Measurements from ENCODE around the gene RAB3B.
"Not testable (repeated sequence)": the region's sequence is repeated elsewhere in the genome, so short reads cannot be mapped to it uniquely, and the experiment has no call there.

RAB3B gene

DNA sequence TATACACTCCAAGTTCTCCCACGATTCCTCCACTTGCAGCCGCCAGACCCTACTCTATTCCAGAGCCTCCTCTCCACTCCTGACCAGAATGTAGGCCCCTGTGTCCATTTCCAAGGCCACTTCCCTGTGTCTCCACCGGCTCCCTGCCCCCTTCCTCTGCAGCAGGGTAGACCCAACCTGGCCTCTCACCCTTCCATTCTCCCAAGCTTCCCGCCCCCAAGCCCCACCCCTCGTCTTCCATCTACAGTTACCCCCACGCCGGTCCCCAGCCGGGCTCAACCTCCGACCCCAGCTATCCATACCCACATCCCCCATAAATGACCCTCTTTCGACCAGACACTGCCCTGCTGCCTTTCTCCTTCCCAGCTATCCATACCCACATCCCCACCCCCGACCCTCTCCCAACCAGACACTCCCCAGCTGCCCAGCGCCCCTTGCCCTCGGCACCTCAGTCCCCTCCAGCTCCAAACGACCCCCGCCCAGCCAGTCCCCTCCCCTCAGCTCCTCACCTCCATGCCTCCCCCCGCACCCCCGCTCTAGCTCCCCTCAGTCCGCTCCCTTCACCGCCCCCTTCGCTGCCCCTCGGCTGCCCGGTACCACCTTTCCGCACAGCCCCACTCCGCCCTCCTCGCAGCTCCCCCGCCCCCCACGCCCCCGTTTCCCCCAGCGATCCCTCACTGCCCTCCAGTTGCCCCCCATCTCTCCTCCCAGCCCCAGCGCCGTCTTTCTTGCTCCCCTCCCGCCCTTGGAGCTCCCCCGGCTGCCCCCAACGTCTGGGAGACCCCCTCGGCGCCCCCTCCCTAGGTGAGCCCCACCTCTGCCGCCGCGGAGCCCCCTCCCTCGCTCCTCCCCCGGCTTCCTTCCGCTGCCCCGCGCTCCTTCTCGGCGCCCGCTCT lies 670 bp downstream of the RAB3B start:
- no peak for DNase-seq (ENCODE audit: low read depth in 1 of 2, low spot score in 1 of 2)

DNA sequence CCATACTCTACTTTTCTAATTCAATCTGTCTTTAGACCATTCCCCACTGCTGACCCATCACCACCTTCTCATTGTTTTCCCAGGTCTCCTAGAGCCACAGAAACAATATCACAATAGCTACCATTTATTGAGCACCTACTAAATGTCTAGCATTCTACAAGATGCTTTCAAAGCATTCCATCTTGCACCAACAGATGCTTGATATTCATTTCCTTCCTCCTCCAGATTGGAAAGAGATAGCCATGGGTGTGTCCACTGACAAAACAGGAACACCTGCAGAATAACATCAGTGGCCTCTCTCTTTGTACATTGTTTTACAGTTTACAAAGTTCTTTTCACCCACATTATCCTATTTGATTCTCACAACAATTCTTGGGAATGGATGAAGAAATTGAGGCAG lies 2.2 kb downstream of the RAB3B start:
- no peak for DNase-seq (ENCODE audit: low read depth in 1 of 2, low spot score in 1 of 2)

DNA sequence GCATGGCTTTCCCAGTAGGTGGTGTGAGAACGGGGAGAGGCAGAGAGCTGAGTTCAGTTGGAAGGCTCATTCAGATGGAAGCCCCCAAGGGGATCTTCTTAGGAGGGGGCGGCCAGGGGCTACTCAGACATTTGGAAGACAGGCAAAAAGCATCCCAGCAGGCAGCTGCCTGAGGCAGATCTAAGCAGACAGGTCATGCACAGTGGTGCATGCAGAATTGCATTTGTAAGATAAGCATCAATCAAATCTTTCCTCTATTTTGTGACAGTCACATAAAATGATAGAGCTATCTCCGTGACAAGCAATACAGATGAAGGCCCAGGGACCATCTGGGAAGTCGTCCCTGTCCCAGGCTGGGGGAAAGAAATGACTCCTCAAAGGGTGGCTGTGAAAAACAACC lies 3.8 kb downstream of the RAB3B start:
- no peak for DNase-seq (ENCODE audit: low read depth in 1 of 2, low spot score in 1 of 2)

DNA sequence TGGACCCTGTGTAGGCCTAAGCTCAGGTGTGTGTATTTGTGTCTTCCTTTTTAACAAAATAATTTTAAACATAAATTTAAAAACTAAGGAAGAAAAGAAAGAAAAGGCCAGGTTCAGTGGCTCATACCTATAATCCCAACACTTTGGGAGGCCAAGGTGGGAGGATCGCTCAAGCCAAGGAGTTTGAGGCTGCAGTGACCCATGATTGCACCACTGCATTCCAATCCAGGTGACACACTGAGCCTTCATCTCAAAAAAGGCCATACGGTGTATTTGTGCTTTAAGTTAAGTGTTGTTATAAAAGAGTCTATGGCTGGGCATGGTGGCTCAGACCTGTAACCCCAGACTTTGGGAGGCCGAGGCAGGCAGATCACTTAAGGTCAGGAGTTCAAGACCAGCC lies 8.3 kb downstream of the RAB3B start:
- no peak for DNase-seq (ENCODE audit: low read depth in 1 of 2, low spot score in 1 of 2)

DNA sequence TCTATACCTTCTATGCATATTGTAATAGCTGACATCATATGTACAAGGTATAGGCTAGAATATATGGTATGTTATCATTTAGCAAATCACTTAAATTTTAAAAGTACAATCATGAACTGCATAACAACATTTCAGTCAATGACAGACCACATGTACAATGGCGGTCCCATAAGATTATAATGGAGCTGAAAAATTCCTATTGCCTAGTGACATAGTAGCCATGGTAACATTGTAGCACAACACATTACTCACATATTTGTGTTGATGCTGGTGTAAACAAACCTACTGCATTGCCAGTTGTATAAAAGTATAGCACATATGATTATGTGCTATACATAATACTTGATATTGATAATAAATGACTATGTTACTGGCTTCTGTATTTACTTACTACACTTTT lies 8.9 kb downstream of the RAB3B start:
- no peak for DNase-seq (ENCODE audit: low read depth in 1 of 2, low spot score in 1 of 2)

DNA sequence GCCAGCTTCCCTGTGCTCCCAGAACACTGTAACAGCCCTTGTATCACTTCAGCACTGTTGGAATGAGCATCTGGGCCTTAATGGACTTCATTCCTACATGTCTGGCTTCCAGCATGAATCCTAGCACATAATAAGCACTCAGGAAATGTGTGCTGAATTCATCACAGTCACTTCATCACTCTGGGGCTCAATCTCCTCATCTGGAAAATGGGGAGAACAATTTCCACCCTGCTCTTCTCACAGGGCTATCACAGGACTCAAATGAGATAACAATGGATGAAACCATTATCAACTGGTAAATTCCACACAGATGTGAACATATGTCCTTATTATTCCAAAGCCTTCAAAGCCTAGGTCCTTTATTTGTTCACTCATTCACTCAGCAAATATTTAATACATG lies 12.4 kb downstream of the RAB3B start:
- DNase-seq (ENCODE audit: low read depth in 1 of 2, low spot score in 1 of 2): no peak

DNA sequence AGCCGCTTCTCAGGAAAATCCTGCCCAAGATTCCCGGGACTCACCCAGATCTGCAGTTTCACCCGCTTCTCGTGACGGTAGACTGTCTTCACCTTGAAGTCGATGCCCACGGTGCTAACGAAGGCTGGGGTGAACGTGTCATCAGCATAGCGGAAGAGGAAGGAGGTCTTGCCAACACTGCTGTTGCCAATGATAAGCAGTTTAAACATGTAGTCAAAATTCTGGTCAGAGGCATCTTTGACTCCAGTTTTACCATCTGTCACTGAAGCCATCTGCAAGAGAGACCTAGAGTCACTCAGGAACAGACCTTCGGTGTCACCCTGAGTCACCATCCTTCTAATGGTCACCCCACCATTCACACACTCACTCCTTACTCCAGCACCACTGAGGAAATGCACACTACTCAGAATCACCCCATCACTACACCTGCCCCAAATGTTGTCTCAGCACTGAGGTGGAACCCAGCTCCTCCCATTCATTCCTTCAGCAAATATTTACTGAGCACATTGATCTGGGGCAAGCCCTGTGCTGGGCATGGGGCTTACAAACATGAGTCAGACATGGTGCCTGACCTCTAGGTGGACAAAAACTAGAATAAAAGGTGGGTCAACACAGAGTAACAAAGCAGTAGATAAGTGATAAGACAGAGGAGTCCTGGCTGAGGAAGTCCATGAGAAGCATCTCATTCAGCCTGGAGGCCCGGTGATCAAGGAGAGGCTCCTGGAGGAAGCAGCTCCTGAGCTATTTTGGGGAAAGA lies 13.5 kb downstream of the RAB3B start:
- no peak for DNase-seq (ENCODE audit: low read depth in 1 of 2, low spot score in 1 of 2)

DNA sequence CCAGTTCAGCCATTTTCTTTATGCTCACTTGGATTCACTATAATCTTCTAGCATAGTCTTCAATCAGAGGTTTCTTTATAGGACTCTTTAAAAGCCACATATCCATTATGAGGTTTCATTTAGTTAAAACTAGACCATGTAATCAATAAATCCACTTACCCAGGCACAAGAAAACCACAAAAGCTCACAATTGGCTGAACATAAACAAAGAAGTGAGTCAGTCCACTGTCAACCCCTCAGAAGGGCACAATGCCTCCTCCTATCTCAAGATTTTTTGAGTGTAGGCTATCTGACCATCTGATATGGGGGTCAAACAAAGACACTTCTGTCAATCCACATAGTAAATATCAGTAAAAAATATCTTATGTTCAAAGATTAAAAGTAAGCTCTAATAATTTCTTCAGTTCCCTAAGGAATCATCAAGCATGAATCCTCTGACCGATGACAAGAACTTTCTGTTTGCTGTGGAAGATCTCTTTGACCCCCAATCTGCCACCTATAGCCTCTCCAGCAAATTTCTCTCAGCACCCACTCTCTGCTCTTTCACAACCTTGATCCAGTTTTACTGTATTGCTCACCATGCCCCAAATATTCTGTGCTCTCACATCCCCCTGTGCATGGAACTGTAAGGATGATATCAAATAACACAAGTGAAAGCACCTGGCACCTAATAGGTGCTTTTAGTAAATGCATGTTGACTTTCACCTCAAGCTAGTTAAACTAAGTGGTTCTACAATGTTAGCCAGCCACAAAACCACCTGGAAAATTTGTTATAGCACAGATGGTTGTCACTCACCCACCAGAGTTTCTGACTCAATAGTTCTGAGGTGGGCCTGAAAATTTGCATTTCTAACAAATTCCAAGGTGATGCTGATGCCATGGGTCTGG lies 16.7 kb downstream of the RAB3B start:
- DNase-seq (ENCODE audit: low read depth in 1 of 2, low spot score in 1 of 2): no peak

DNA sequence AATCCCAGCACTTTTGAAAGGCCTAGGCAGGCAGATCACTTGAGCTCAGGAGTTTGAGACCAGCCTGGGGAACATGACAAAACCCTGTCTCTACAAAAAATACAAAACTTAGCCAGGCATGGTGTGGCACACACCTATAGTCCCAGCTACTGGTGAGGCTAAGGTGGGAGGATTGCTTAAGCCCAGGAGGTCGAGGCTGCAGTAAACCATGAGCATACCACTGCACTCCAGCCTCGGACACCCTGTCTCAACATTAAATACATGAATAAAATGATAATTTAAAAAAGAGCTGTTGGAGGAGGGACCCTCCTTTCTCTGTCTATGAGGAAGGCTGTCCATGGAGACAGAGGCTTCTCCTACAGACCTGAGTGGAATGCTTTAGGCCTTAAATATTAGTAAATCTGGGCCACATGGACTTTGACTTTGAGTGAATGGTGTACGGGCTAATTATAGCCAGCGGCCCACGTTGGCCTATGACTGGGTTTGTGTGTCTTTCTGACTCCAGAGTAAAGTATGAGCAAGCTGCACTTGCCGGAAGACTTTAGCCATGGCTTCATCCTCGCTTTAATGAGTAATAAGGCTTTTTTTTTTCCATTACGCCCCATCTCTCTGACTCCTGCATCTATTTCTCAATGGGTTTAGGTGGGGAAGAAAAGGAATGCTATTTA lies 21.3 kb downstream of the RAB3B start:
- DNase-seq (ENCODE audit: low read depth in 1 of 2, low spot score in 1 of 2): no peak

DNA sequence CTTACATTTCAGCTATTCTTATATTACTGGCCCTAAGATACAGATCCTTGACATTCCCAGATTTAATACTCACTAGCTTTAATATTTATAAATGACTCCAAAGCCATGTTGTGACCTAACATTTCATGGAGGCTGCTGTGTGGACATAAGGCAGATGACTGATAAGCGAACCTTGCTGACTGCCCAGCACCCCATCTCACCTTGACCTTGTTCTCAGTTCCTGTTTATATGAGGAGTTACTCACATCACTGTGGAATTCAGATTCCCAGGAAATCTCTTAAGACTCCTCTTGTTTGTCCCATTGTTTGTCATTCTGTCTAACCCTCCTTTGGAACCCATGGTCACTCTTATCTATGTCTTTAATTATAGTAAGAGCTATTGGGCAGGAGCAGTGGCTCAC lies 21.9 kb downstream of the RAB3B start:
- DNase-seq (ENCODE audit: low read depth in 1 of 2, low spot score in 1 of 2): no peak

DNA sequence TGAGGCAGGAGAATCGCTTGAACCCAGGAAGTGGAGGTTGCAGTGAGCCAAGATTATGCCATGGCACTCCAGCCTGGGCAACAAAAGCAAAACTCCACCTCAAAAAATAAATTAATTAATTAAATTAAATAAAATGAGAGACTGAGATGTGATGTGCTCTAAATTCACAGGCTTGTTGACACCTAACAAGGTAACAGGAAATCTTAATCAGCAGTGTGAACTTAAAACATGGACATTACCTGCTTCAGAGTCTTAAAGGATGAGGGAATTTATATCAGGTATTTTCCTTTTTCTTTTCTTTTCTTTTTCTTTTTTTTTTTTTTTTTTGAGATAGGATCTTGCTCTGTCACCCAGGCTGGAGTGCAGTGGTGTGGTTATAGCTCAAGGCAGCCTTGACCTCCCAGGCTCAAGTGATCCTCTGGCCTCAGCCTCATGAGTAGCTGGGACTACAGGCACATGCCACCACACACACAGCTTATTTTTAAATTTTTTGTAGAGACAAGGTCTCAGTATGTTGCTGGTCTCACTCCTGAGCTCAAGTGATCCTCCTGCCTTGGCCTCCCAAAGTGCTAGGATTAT lies 23.2 kb downstream of the RAB3B start:
- not testable (repeated sequence) for DNase-seq (ENCODE audit: low read depth in 1 of 2, low spot score in 1 of 2)

DNA sequence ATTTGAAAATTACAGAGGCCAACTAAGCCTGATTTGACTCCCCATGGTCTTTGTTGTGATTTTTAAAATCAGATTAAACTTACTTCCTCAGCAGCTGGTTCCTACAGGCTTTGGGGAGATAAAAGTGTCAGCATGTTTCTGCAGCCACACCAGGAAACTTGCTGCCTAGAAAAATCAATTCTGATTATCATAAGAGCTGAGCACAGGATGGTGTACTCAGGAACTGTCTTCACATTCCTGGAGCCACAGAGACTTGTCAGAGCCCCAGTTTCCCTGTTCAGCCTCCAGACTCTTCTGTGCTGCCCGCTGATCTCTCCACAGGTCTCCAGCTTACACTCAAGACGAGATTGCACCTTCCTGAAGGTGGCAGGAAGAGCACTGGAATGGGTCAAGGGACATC lies 23.9 kb downstream of the RAB3B start:
- no peak for DNase-seq (ENCODE audit: low read depth in 1 of 2, low spot score in 1 of 2)

DNA sequence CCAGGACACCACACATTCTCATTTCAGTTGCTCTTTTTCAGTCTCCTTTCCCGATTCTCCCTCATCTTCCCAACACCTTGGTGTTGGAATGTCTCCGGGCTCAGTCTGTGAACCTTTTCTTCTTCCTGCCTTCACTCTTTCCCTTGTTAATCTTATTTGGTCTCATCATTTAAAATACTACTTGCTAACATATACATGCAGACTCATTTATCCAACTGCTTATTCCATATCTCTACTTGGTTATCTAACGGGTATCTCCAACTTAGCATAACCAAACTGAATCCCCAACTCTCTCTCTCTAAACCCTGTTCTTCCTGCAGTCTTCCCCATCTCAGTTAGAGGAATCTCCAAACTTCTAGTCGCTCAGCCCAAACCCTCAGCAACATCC lies 26.2 kb downstream of the RAB3B start:
- DNase-seq (ENCODE audit: low read depth in 1 of 2, low spot score in 1 of 2): no peak

DNA sequence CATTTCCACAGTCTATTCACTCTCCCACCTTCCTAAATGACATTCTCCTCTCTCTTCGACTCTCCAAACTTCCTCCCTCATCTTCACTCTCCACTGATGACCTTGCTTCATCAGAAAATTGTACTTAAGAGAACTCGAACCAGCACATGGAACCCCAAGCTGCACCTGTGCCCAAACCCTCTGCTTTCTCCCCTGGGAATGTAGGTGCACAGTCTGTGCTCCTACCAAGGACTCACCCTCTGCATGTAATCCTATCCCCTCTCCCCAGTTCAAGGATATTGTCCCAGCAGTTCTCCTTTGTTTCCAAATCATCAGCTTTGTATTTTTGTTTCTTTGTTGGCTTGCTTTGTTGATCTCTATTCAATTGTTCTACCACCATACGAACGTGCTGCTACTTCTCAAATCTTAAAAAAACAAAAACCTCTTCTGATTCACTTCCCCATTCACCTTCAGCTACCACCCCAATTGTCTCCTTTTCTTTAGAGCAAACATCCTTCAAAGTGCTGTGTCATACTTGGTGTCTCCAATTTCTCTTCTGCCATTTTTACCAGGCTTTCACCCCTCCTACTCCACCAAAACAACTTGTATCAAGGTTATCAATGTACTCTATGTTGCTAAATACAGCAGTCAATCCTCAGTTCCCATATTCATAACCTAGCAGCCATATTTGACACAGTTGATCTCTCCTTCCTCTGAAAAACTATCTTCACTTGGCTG lies 26.8 kb downstream of the RAB3B start:
- no peak for DNase-seq (ENCODE audit: low read depth in 1 of 2, low spot score in 1 of 2)

DNA sequence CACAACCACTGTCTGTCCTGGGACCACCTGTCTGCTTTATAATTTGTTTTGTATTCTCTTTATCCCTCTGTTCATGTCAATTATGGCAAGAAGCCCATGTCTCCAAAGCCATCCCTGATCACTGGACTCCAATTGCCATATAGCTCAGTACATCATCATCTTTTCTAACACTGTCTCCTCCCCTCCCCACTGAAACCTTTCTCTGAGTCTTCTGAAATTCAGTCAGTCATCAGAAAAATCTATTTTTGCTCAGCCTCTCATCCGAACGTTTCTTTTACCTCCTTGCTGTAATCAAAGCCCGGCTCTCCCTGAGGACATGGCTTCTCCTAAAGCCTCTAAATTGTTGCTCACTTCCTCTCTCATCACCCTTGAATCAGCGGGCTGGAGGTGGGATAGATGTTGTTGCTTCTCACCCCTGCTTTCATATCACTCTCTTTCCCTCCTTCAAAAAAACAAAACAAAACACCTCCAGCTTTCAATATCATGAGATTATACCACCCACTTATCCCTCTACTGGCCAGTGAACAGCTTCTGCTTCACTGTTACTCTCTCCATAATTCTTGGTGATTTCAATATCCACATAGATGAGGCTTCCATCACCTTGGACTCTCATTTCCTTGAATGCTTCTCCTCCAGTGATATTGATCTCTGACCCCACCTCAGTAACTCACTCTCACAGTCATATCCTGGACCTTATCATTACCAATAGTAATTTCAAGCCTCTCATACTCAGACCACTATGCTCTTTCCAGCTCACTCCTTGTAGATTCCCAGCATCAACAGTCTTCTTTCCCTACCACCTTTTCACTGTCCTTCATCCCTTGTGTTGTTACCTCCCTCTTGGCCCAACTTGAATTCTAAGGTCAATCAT lies 27.8 kb downstream of the RAB3B start:
- no peak for DNase-seq (ENCODE audit: low read depth in 1 of 2, low spot score in 1 of 2)

DNA sequence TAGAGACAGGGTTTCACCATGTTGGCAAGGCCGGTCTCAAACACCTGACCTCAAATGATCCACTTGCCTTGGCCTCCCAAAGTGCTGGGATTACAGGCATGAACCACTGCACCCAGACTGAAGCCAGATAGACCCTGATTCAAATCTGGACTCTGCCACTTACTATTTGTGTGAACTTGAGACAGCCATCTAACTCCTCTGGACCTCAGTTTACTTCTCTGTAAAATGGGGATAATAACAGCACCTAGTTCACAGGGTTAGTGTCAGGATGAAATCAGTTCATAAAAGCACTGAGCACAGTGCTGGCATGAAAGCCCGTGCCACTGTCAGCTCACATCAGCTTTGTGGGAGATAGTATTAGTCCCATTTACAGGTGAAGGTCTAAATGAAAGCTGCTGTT lies 28.5 kb downstream of the RAB3B start:
- no peak for DNase-seq (ENCODE audit: low read depth in 1 of 2, low spot score in 1 of 2)

DNA sequence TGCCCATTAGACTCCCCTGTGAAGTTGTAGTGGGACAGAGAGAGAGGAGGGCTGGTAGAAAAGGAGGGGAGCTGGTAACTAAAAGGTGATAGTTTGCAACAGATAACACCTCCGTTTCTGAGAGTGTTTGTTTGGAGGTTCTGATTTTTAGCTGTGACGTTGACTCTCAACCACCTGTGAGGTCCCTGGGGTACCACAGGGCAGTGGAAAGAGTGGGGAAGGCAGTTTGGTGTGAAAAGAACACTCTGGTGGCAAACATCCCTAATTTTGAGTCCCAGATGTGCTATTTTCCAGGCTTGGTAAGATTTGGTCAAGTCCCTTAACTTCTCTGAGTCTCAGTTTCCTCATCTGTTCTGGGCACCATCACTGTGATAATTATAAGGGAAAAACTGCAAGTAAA lies 29.3 kb downstream of the RAB3B start:
- DNase-seq (ENCODE audit: low read depth in 1 of 2, low spot score in 1 of 2): no peak

DNA sequence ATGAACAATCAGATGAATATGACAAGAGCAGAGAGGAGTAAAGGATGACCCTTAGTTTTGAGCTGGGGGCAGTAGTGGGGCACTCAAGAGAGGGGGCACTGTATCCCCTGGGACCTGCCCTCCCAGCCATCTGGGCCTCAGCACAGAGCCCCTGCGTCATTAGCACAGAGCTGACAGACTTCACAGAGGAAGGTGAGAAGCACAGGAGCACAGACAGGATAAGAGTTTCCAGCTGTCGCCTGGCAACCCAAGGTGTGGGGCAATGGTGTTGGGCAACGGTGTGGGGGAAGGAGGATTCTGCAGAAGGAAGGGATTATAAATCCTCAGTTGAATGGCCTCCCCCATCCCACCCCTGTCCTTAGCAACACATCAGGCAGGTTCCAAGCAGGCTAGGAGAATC lies 30.2 kb downstream of the RAB3B start:
- DNase-seq (ENCODE audit: low read depth in 1 of 2, low spot score in 1 of 2): no peak

DNA sequence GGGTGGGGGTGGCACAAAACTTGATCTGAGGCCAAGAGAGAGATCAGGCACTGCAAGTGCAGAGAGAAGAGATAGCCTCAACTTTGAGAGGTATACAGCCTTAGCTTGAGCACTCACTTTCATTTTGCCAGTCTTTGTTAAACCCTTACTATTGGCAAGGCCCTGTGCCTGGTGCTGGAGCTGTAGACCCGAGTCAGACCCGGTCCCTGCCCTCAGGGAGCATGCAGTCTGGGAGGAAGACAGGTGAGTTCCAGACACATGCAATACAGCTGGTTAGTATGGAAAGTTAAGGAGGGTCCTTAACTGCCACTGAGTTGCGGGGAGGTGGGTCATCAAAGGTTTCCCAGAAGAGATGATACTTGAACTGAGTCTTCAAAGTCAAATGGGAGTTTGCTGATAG lies 31.7 kb downstream of the RAB3B start:
- DNase-seq (ENCODE audit: low read depth in 1 of 2, low spot score in 1 of 2): no peak

Measured in stimulated activated CD4-positive, alpha-beta T cell treated with anti-CD3 and anti-CD28 coated beads, Interleukin-15, amount 100 ng/mL, for 1 hour (primary cell).